ENCODE measurements around the gene FLNB.

Gene FLNB

GRCh38 chr3:58008141-58009025, at the start of gene FLNB:
Gene FLNB, plus strand, starts transcription at chr3:58008422. Its CDS starts 143 bp downstream, at chr3:58008565.
- peak; percentile 93 for DNase-seq (ENCODE audit: low spot score)

GRCh38 chr3:57958642-57959422, 49.4 kb upstream of the FLNB start:
- DNase-seq (ENCODE audit: low spot score): no peak

GRCh38 chr3:57959423-57960173, 48.6 kb upstream of the FLNB start:
- DNase-seq (ENCODE audit: low spot score): no peak

- no peak for DNase-seq (ENCODE audit: low spot score)
These were observed 48.1 kb upstream of the FLNB start for GRCh38 chr3:57960174-57960505.

- DNase-seq (ENCODE audit: low spot score): no peak
These were observed 46.9 kb upstream of the FLNB start for GRCh38 chr3:57961177-57961827.

GRCh38 chr3:57961828-57962447, 46.3 kb upstream of the FLNB start:
- DNase-seq (ENCODE audit: low spot score): no peak

- DNase-seq (ENCODE audit: low spot score): no peak
These were observed 45.8 kb upstream of the FLNB start for GRCh38 chr3:57962448-57962834.

GRCh38 chr3:57963811-57964346, 44.3 kb upstream of the FLNB start:
- no peak for DNase-seq (ENCODE audit: low spot score)

- no peak for DNase-seq (ENCODE audit: low spot score)
These were observed 41.4 kb upstream of the FLNB start for GRCh38 chr3:57966829-57967228.

- no peak for DNase-seq (ENCODE audit: low spot score)
These were observed 40.6 kb upstream of the FLNB start for GRCh38 chr3:57967590-57967989.

- no peak for DNase-seq (ENCODE audit: low spot score)
These were observed 39.7 kb upstream of the FLNB start for GRCh38 chr3:57968501-57968900.

GRCh38 chr3:57971975-57972374, 36.2 kb upstream of the FLNB start:
- no peak for DNase-seq (ENCODE audit: low spot score)

GRCh38 chr3:57972531-57973111, 35.6 kb upstream of the FLNB start:
- no peak for DNase-seq (ENCODE audit: low spot score)

GRCh38 chr3:57973715-57974477, 34.3 kb upstream of the FLNB start:
- no peak for DNase-seq (ENCODE audit: low spot score)

- DNase-seq (ENCODE audit: low spot score): no peak
These were observed 33.3 kb upstream of the FLNB start for GRCh38 chr3:57974796-57975388.

- no peak for DNase-seq (ENCODE audit: low spot score)
These were observed 30.4 kb upstream of the FLNB start for GRCh38 chr3:57977818-57978235.

GRCh38 chr3:57978316-57978715, 29.9 kb upstream of the FLNB start:
- DNase-seq (ENCODE audit: low spot score): no peak

- no peak for DNase-seq (ENCODE audit: low spot score)
These were observed 27.8 kb upstream of the FLNB start for GRCh38 chr3:57980416-57980815.

- no peak for DNase-seq (ENCODE audit: low spot score)
These were observed 26.6 kb upstream of the FLNB start for GRCh38 chr3:57981483-57982087.
